AG08395 (cell line): Measurements from ENCODE around the gene FOXQ1.
A peak's percentile ranks its signal among the peaks of the same experiment; 100 is the strongest.
"Not testable (repeated sequence)": the region's sequence is repeated elsewhere in the genome, so short reads cannot be mapped to it uniquely, and the experiment has no call there.

Source experiments
- DNase-seq: peaks from one replicate; pipeline ENCODE4 v3.0.0; 2012; ENCODE audit warnings: mixed read lengths, low spot score

The FOXQ1 gene

DNA sequence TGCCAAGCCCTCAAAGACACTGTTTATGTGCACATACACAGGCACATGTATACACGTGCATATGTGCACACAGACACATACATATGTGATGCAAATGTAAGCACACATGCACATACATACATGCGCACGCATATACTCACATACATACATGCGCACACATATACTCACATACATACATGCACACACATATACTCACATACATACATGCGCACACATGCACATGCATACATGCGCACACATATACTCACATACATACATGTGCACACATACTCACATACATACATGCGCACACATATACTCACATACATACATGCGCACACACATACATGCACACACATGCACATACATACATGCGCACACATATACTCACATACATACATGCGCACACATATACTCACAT, 20.5 kb upstream of the FOXQ1 start:
- DNase-seq, result no peak

- no peak for DNase-seq
Observed at GRCh38 chr6:1295420-1295819, 16.5 kb upstream of the FOXQ1 start.

GRCh38 chr6:1296079-1296478, 15.8 kb upstream of the FOXQ1 start:
- DNase-seq, result no peak

GRCh38 chr6:1296542-1296941, 15.4 kb upstream of the FOXQ1 start:
- DNase-seq, result no peak

DNA sequence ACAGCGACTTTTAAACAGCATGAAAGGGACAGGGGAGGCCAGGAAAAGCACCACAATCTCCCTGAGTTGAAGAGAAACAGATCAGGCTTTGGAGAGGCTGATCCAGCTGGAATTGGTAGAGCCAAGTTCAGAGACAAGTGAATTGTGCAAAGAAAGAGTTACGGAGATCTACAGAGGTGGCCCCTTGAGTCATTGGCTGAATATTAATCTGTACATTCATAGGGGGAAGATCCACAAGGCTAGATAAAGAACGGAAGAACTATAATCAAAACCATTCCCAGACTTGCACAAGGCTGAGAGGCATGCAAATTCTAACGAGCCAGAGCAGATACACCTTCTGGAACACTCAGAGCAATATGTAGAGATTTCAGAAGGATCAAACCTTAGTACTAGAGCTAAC, 14.2 kb upstream of the FOXQ1 start:
- DNase-seq, result peak; percentile 53

- DNase-seq, result no peak
Observed at GRCh38 chr6:1298768-1299167, 13.1 kb upstream of the FOXQ1 start.

DNA sequence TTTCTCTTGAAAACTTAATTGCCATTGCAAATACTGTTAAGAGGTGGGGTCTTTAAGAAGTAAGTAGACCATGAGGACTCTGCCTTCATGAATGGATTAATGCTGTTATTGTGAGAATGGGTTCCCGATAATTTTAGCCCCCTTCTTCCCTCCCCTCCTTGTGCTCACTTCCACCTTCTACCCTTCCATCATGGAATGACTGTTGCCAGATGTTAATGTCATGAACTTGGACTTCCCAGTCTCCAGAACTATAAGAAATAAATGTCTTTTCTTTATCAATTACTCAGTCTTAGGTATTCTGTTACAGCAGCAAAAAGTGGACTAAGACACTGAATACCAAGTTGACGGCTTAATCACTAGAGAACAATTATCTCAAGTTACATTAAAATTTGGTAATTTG, 5.8 kb upstream of the FOXQ1 start:
- no peak for DNase-seq

DNA sequence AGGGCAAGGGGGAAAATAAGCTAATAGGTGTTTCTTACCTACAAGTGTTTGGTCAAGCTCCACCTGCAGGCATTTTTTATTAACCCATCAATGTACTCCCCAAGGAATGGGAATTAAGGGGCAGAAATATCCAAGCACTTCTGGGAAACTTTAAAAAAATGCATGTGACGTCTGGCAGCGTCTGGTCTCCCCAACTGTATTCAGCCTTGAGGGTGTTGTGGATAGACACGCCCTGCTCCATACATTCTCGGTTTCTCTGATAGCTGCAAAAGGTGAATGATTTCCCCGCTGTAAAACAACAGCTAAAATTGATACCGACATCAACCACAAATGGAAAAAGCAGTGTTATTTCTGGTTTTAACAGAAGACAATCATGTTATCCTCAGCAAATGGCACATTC, 2.5 kb upstream of the FOXQ1 start:
- no peak for DNase-seq

DNA sequence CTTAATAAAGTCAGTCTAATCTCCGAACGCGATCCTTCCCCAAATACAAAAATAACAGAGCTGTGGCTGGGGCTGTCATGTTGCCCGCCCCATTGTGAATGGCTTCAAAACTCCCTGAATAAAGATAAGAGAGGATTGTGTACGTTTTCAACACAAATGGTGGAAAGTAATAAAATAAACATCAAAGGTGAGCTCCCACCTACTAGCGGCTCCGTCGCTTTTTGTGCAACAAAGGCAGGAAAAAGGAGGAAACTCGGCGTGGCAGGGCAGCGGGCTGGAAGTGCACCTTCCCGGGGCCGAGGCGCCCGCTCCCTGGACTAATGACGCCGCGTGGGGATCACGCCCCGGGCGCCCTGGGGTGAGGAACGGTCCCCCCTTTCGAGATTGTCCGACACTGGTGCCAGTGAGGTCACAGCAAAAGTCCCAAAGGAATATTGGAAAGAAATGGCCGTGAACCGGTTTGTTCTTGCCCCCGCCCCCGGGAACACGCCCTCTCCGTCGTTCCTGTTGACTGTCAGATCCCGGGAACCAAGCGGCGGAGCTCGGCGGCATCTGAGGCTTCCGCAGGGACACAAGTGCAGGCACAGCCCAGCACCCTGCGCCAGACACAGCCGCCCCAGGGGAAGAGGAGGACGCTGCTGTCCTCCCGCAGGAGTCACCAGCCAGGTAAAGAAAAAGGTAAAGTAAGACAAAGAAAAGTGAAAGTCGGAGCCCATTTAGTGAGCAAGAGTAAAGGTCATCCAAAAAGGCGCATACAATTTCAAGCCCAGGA, 1.1 kb upstream of the FOXQ1 start:
- DNase-seq, result no peak

DNA sequence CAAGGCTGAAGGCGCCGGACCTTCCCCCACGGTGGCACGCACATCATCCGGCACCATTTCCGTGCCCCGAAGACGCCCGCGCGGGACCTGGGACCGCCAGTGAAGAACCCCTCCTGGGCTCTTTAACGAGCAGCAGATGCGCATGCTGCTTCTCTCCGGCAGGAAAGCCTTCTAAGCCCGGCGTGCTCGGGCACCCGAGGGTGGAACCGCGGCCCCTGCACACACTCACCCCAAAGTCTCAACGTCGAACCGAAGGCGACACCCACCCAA, 240 bp downstream of the FOXQ1 start:
- no peak for DNase-seq

DNA sequence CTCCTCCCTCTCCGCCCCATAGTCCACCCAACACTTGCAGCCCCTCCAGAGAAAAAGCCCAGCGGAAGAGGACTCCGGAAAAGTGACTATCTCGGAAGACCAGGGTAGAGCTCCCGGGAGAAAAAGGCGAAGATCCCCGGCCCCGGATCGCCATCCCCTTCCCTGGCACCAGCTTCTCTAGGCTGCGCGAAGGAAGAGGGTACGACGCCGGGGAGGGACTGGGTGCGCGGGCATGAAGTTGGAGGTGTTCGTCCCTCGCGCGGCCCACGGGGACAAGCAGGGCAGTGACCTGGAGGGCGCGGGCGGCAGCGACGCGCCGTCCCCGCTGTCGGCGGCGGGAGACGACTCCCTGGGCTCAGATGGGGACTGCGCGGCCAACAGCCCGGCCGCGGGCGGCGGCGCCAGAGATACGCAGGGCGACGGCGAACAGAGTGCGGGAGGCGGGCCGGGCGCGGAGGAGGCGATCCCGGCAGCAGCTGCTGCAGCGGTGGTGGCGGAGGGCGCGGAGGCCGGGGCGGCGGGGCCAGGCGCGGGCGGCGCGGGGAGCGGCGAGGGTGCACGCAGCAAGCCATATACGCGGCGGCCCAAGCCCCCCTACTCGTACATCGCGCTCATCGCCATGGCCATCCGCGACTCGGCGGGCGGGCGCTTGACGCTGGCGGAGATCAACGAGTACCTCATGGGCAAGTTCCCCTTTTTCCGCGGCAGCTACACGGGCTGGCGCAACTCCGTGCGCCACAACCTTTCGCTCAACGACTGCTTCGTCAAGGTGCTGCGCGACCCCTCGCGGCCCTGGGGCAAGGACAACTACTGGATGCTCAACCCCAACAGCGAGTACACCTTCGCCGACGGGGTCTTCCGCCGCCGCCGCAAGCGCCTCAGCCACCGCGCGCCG, 822 bp downstream of the FOXQ1 start:
- DNase-seq, result no peak

DNA sequence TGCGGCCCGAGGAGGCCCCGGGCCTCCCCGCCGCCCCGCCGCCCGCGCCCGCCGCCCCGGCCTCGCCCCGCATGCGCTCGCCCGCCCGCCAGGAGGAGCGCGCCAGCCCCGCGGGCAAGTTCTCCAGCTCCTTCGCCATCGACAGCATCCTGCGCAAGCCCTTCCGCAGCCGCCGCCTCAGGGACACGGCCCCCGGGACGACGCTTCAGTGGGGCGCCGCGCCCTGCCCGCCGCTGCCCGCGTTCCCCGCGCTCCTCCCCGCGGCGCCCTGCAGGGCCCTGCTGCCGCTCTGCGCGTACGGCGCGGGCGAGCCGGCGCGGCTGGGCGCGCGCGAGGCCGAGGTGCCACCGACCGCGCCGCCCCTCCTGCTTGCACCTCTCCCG, 1.5 kb downstream of the FOXQ1 start:
- no peak for DNase-seq

GRCh38 chr6:1313767-1314503, 2.0 kb downstream of the FOXQ1 start:
- no peak for DNase-seq

GRCh38 chr6:1314617-1315016, 2.7 kb downstream of the FOXQ1 start:
- DNase-seq, result no peak

- DNase-seq, result no peak
Observed at GRCh38 chr6:1315201-1315559, 3.3 kb downstream of the FOXQ1 start.

GRCh38 chr6:1315560-1316386, 3.9 kb downstream of the FOXQ1 start:
- DNase-seq, result no peak

GRCh38 chr6:1316489-1316971, 4.6 kb downstream of the FOXQ1 start:
- DNase-seq, result no peak

- DNase-seq, result no peak
Observed at GRCh38 chr6:1317302-1317815, 5.5 kb downstream of the FOXQ1 start.

GRCh38 chr6:1318036-1318435, 6.1 kb downstream of the FOXQ1 start:
- no peak for DNase-seq

GRCh38 chr6:1318584-1318983, 6.7 kb downstream of the FOXQ1 start:
- not testable (repeated sequence) for DNase-seq

- DNase-seq, result peak; percentile 35
Observed at GRCh38 chr6:1321738-1322137, 9.8 kb downstream of the FOXQ1 start.

DNA sequence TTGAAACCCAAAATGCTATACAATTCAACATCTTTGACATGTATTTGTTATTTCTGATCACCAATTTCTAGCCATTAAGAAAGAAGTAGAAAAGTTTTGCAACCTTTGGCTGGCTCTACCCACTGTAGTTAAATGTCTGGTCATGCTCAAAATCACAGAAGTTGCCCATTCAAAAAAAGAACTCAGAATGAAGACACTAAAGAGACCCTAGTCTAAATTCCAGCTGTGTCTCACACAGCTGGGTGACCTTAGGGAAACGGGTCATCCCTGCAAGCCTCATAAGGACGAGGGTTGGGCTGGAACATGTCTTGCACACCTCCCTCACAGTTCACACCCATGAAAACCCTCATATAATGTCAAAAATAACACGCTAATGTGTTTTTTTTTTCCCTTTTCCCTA, 10.3 kb downstream of the FOXQ1 start:
- DNase-seq, result no peak
